Stimulated activated CD8-positive, alpha-beta memory T cell treated with anti-CD3 and anti-CD28 coated beads, Interleukin-15, amount 100 ng/mL, for 4 hours (primary cell): ENCODE measurements around the gene CACNB2.

ENCODE experiments used
- DNase-seq, 2 donors: peaks; one replicate each; pipeline ENCODE4 v3.0.0-alpha.2; 2020; ENCODE audit warnings: low read depth in 2 of 2

The CACNB2 gene

GRCh38 chr10:18290651-18291313 lies 150.6 kb downstream of the CACNB2 start:
- DNase-seq: no peak

- no peak for DNase-seq
These were observed 153.6 kb downstream of the CACNB2 start for GRCh38 chr10:18293536-18294510.

GRCh38 chr10:18294633-18295032 lies 154.4 kb downstream of the CACNB2 start:
- DNase-seq: no peak

- DNase-seq: no peak
These were observed 157.4 kb downstream of the CACNB2 start for GRCh38 chr10:18297659-18298058.

GRCh38 chr10:18298256-18298655 lies 158.0 kb downstream of the CACNB2 start:
- DNase-seq: no peak

GRCh38 chr10:18303851-18304801 lies 163.9 kb downstream of the CACNB2 start:
- no peak for DNase-seq

GRCh38 chr10:18306031-18306430 lies 165.8 kb downstream of the CACNB2 start:
- no peak for DNase-seq

- no peak for DNase-seq
These were observed 168.4 kb downstream of the CACNB2 start for GRCh38 chr10:18308600-18308999.

GRCh38 chr10:18310761-18311160 lies 170.5 kb downstream of the CACNB2 start:
- DNase-seq: no peak

- DNase-seq: no peak
These were observed 172.3 kb downstream of the CACNB2 start for GRCh38 chr10:18312374-18313139.

- no peak for DNase-seq
These were observed 172.9 kb downstream of the CACNB2 start for GRCh38 chr10:18313140-18313530.

- DNase-seq: no peak
These were observed 173.4 kb downstream of the CACNB2 start for GRCh38 chr10:18313626-18314025.

GRCh38 chr10:18319628-18320027 lies 179.4 kb downstream of the CACNB2 start:
- DNase-seq: no peak

- DNase-seq: no peak
These were observed 181.1 kb downstream of the CACNB2 start for GRCh38 chr10:18321371-18321770.

- no peak for DNase-seq
These were observed 183.7 kb downstream of the CACNB2 start for GRCh38 chr10:18323916-18324315.

GRCh38 chr10:18325410-18325809 lies 185.2 kb downstream of the CACNB2 start:
- no peak for DNase-seq

- DNase-seq: no peak
These were observed 185.8 kb downstream of the CACNB2 start for GRCh38 chr10:18325889-18326531.

- DNase-seq: no peak
These were observed 188.7 kb downstream of the CACNB2 start for GRCh38 chr10:18328941-18329340.

- DNase-seq: no peak
These were observed 191.8 kb downstream of the CACNB2 start for GRCh38 chr10:18332048-18332447.

- no peak for DNase-seq
These were observed 192.3 kb downstream of the CACNB2 start for GRCh38 chr10:18332484-18332883.

GRCh38 chr10:18333621-18334020 lies 193.4 kb downstream of the CACNB2 start:
- DNase-seq: no peak
